ENCODE measurements around the gene XPO6.
A peak's percentile ranks its signal among the peaks of the same experiment; 100 is the strongest.

The XPO6 gene

GRCh38 chr16:28210979-28211588 lies 681 bp downstream of the XPO6 start:
- peak overlapping the region; percentile 66 to 89 for H3K9ac ChIP-seq (ENCODE audit: low read length in 2 of 2)
- H3K4me3 ChIP-seq (ENCODE audit: low read length in 2 of 2) = peak overlapping the region; percentile 49 to 97
- H3K27ac ChIP-seq (ENCODE audit: low read length) = peak overlapping the region; percentile 62
- H3K4me1 ChIP-seq (ENCODE audit: control insufficient read depth, insufficient read depth, low read length) = peaks cover 14% of the 10 kb centered on the region
- no peaks in the 10 kb centered on the region for H3K9me3 ChIP-seq (ENCODE audit: control insufficient read depth in 2 of 2, low read length in 2 of 2)
- peaks cover 0 to 8% of the 10 kb centered on the region in 2 donors for H3K36me3 ChIP-seq (ENCODE audit: control insufficient read depth in 2 of 2, insufficient read depth in 2 of 2, low read length in 2 of 2)
- H3K27me3 ChIP-seq (ENCODE audit: control insufficient read depth in 1 of 2, insufficient read depth in 2 of 2, low read length in 2 of 2) = no peaks in the 10 kb centered on the region

- peak overlapping the region; percentile 49 to 97 for H3K4me3 ChIP-seq (ENCODE audit: low read length in 2 of 2)
- peak overlapping the region; percentile 62 for H3K27ac ChIP-seq (ENCODE audit: low read length)
- H3K9ac ChIP-seq (ENCODE audit: low read length in 2 of 2) = peak overlapping the region in 1 of 2 donors; percentile 89
- peaks cover 3 to 10% of the 10 kb centered on the region in 2 donors for H3K36me3 ChIP-seq (ENCODE audit: control insufficient read depth in 2 of 2, insufficient read depth in 2 of 2, low read length in 2 of 2)
- no peaks in the 10 kb centered on the region for H3K9me3 ChIP-seq (ENCODE audit: control insufficient read depth in 2 of 2, low read length in 2 of 2)
- H3K27me3 ChIP-seq (ENCODE audit: control insufficient read depth in 1 of 2, insufficient read depth in 2 of 2, low read length in 2 of 2) = no peaks in the 10 kb centered on the region
- peaks cover 14% of the 10 kb centered on the region for H3K4me1 ChIP-seq (ENCODE audit: control insufficient read depth, insufficient read depth, low read length)
Measured at GRCh38 chr16:28210264-28210663, 1.5 kb downstream of the XPO6 start.

GRCh38 chr16:28208824-28209223 lies 2.9 kb downstream of the XPO6 start:
- no peaks in the 10 kb centered on the region for H3K9me3 ChIP-seq (ENCODE audit: control insufficient read depth in 2 of 2, low read length in 2 of 2)
- H3K4me3 ChIP-seq (ENCODE audit: low read length in 2 of 2) = no peak overlapping the region
- H3K9ac ChIP-seq (ENCODE audit: low read length in 2 of 2) = no peak overlapping the region
- H3K27ac ChIP-seq (ENCODE audit: low read length) = no peak overlapping the region
- H3K27me3 ChIP-seq (ENCODE audit: control insufficient read depth in 1 of 2, insufficient read depth in 2 of 2, low read length in 2 of 2) = no peaks in the 10 kb centered on the region
- H3K36me3 ChIP-seq (ENCODE audit: control insufficient read depth in 2 of 2, insufficient read depth in 2 of 2, low read length in 2 of 2) = peaks cover 11 to 20% of the 10 kb centered on the region in 2 donors
- peaks cover 14% of the 10 kb centered on the region for H3K4me1 ChIP-seq (ENCODE audit: control insufficient read depth, insufficient read depth, low read length)

GRCh38 chr16:28208131-28208530 lies 3.6 kb downstream of the XPO6 start:
- Histone ChIP-seq H3K9me3 (ENCODE audit: control insufficient read depth in 2 of 2, low read length in 2 of 2) (no peaks in the 10 kb centered on the region), H3K4me3 (ENCODE audit: low read length in 2 of 2) (no peak overlapping the region), H3K27me3 (ENCODE audit: control insufficient read depth in 1 of 2, insufficient read depth in 2 of 2, low read length in 2 of 2) (no peaks in the 10 kb centered on the region), H3K36me3 (ENCODE audit: control insufficient read depth in 2 of 2, insufficient read depth in 2 of 2, low read length in 2 of 2) (peaks cover 12 to 20% of the 10 kb centered on the region in 2 donors), H3K9ac (ENCODE audit: low read length in 2 of 2) (no peak overlapping the region), H3K4me1 (ENCODE audit: control insufficient read depth, insufficient read depth, low read length) (peaks cover 14% of the 10 kb centered on the region), H3K27ac (ENCODE audit: low read length) (no peak overlapping the region)

- Histone ChIP-seq H3K4me3 (ENCODE audit: low read length in 2 of 2) (no peak overlapping the region), H3K9ac (ENCODE audit: low read length in 2 of 2) (no peak overlapping the region), H3K27ac (ENCODE audit: low read length) (no peak overlapping the region), H3K27me3 (ENCODE audit: control insufficient read depth in 1 of 2, insufficient read depth in 2 of 2, low read length in 2 of 2) (no peaks in the 10 kb centered on the region), H3K36me3 (ENCODE audit: control insufficient read depth in 2 of 2, insufficient read depth in 2 of 2, low read length in 2 of 2) (peaks cover 13 to 23% of the 10 kb centered on the region in 2 donors), H3K9me3 (ENCODE audit: control insufficient read depth in 2 of 2, low read length in 2 of 2) (no peaks in the 10 kb centered on the region), H3K4me1 (ENCODE audit: control insufficient read depth, insufficient read depth, low read length) (peaks cover 12% of the 10 kb centered on the region)
Measured at GRCh38 chr16:28207399-28207798, 4.4 kb downstream of the XPO6 start.

- Histone ChIP-seq H3K27me3 (ENCODE audit: control insufficient read depth in 1 of 2, insufficient read depth in 2 of 2, low read length in 2 of 2) (no peaks in the 10 kb centered on the region), H3K4me1 (ENCODE audit: control insufficient read depth, insufficient read depth, low read length) (peaks cover 9% of the 10 kb centered on the region), H3K4me3 (ENCODE audit: low read length in 2 of 2) (no peak overlapping the region), H3K27ac (ENCODE audit: low read length) (no peak overlapping the region), H3K9ac (ENCODE audit: low read length in 2 of 2) (no peak overlapping the region), H3K9me3 (ENCODE audit: control insufficient read depth in 2 of 2, low read length in 2 of 2) (no peaks in the 10 kb centered on the region), H3K36me3 (ENCODE audit: control insufficient read depth in 2 of 2, insufficient read depth in 2 of 2, low read length in 2 of 2) (peaks cover 19 to 29% of the 10 kb centered on the region in 2 donors)
Measured at GRCh38 chr16:28205974-28206373, 5.8 kb downstream of the XPO6 start.

GRCh38 chr16:28205117-28205899 lies 6.5 kb downstream of the XPO6 start:
- Histone ChIP-seq H3K4me3 (ENCODE audit: low read length in 2 of 2) (no peak overlapping the region), H3K36me3 (ENCODE audit: control insufficient read depth in 2 of 2, insufficient read depth in 2 of 2, low read length in 2 of 2) (peaks cover 19 to 29% of the 10 kb centered on the region in 2 donors), H3K27me3 (ENCODE audit: control insufficient read depth in 1 of 2, insufficient read depth in 2 of 2, low read length in 2 of 2) (no peaks in the 10 kb centered on the region), H3K27ac (ENCODE audit: low read length) (no peak overlapping the region), H3K4me1 (ENCODE audit: control insufficient read depth, insufficient read depth, low read length) (peaks cover 4% of the 10 kb centered on the region), H3K9me3 (ENCODE audit: control insufficient read depth in 2 of 2, low read length in 2 of 2) (no peaks in the 10 kb centered on the region), H3K9ac (ENCODE audit: low read length in 2 of 2) (no peak overlapping the region)

- no peak overlapping the region for H3K27ac ChIP-seq (ENCODE audit: low read length)
- H3K27me3 ChIP-seq (ENCODE audit: control insufficient read depth in 1 of 2, insufficient read depth in 2 of 2, low read length in 2 of 2) = no peaks in the 10 kb centered on the region
- no peaks in the 10 kb centered on the region for H3K9me3 ChIP-seq (ENCODE audit: control insufficient read depth in 2 of 2, low read length in 2 of 2)
- H3K4me3 ChIP-seq (ENCODE audit: low read length in 2 of 2) = no peak overlapping the region
- H3K9ac ChIP-seq (ENCODE audit: low read length in 2 of 2) = no peak overlapping the region
- H3K4me1 ChIP-seq (ENCODE audit: control insufficient read depth, insufficient read depth, low read length) = no peaks in the 10 kb centered on the region
- peaks cover 19 to 29% of the 10 kb centered on the region in 2 donors for H3K36me3 ChIP-seq (ENCODE audit: control insufficient read depth in 2 of 2, insufficient read depth in 2 of 2, low read length in 2 of 2)
Measured at GRCh38 chr16:28204622-28205021, 7.1 kb downstream of the XPO6 start.

- Histone ChIP-seq H3K4me3 (ENCODE audit: low read length in 2 of 2) (no peak overlapping the region), H3K27me3 (ENCODE audit: control insufficient read depth in 1 of 2, insufficient read depth in 2 of 2, low read length in 2 of 2) (no peaks in the 10 kb centered on the region), H3K9me3 (ENCODE audit: control insufficient read depth in 2 of 2, low read length in 2 of 2) (no peaks in the 10 kb centered on the region), H3K27ac (ENCODE audit: low read length) (no peak overlapping the region), H3K9ac (ENCODE audit: low read length in 2 of 2) (no peak overlapping the region), H3K36me3 (ENCODE audit: control insufficient read depth in 2 of 2, insufficient read depth in 2 of 2, low read length in 2 of 2) (peaks cover 19 to 29% of the 10 kb centered on the region in 2 donors), H3K4me1 (ENCODE audit: control insufficient read depth, insufficient read depth, low read length) (no peaks in the 10 kb centered on the region)
Measured at GRCh38 chr16:28204204-28204603, 7.6 kb downstream of the XPO6 start.

- Histone ChIP-seq H3K4me3 (ENCODE audit: low read length in 2 of 2) (no peak overlapping the region), H3K9me3 (ENCODE audit: control insufficient read depth in 2 of 2, low read length in 2 of 2) (no peaks in the 10 kb centered on the region), H3K27me3 (ENCODE audit: control insufficient read depth in 1 of 2, insufficient read depth in 2 of 2, low read length in 2 of 2) (no peaks in the 10 kb centered on the region), H3K4me1 (ENCODE audit: control insufficient read depth, insufficient read depth, low read length) (no peaks in the 10 kb centered on the region), H3K9ac (ENCODE audit: low read length in 2 of 2) (no peak overlapping the region), H3K27ac (ENCODE audit: low read length) (no peak overlapping the region), H3K36me3 (ENCODE audit: control insufficient read depth in 2 of 2, insufficient read depth in 2 of 2, low read length in 2 of 2) (peaks cover 19 to 21% of the 10 kb centered on the region in 2 donors)
Measured at GRCh38 chr16:28202147-28202746, 9.5 kb downstream of the XPO6 start.

Data from stomach smooth muscle (tissue), 2 donors.